HepG2 (cell line): Measurements from ENCODE around the gene MYH15. TPM values are rescaled to one million over a fixed set of nuclear protein-coding genes. Genes with fewer than 3 reads are reported as not detected.

ENCODE experiments used
- ATAC-seq: fragments of 200-7000 bp; cut with Tn5 transposase; 3 replicates; pipeline ENCODE4 v1.9.1; 2020; ENCODE audit warnings: mild to moderate bottlenecking, moderate library complexity
- BruUV-seq: library from RNA; stranded (reverse); fragments of 400-500 nt; replicated peaks from 2 replicates; lab custom pipeline; 2021; lab: Mats Ljungman, UMichigan
- CTCF ChIA-PET: fragments of 300-600 bp; formaldehyde crosslinking; extraction: SDS; loops from one replicate; lab custom pipeline; 2021; ENCODE audit warnings: low total read pairs, inconsistent platforms, low intra/inter-chr PET ratio; lab: Yijun Ruan, JAX
- POLR2A ChIA-PET: fragments of 350-600 bp; sonication (Branson Sonifier 250); formaldehyde crosslinking; loops from one replicate; lab custom pipeline; 2020; ENCODE audit warnings: antibody characterized with exemption, inconsistent platforms; lab: Yijun Ruan, JAX
- DNase-seq: peaks from one replicate; pipeline ENCODE4 v3.0.0-alpha.2; 2015; ENCODE audit warnings: low spot score
- FAIRE-seq: peaks from 3 replicates; lab custom pipeline; 2011; peaks lifted over from hg19 to GRCh38; lab: Jason Lieb, UNC
- H2AFZ ChIP-seq: one replicate; pipeline ENCODE4 v1.6.1; 2011; ENCODE audit warnings: low read length, inconsistent platforms
- H3K27ac ChIP-seq: fragments of 300-600 bp; 3 replicates; pipeline ENCODE4 v1.8.0; 2011; ENCODE audit warnings: mixed run types, mild to moderate bottlenecking, mixed read lengths, low read length, inconsistent platforms; ENCODE audit not compliant: insufficient read depth; ENCODE audit errors: extremely low read length
- H3K27me3 ChIP-seq, 2 experiments: fragments of 200-600 bp in 1 of 2; 2 replicates in 1 of 2; 3 replicates in 1 of 2; pipeline versions ENCODE4 v1.6.0 to v1.8.0; 2011; ENCODE audit warnings: low read length in 2 of 2, mild to moderate bottlenecking in 2 of 2, moderate library complexity in 2 of 2, inconsistent platforms in 1 of 2; ENCODE audit not compliant: insufficient read depth in 2 of 2, control insufficient read depth in 1 of 2
- H3K36me3 ChIP-seq, 2 experiments: fragments of 200-600 bp in 1 of 2; replicated peaks in 1 of 2; 2 replicates in 1 of 2; 3 replicates in 1 of 2; pipeline versions ENCODE4 v1.5.1 to v1.8.0; 2011; ENCODE audit warnings: low read length in 2 of 2, inconsistent platforms in 1 of 2; ENCODE audit not compliant: insufficient read depth in 2 of 2, control insufficient read depth in 1 of 2
- H3K4me1 ChIP-seq: 2 replicates; pipeline ENCODE4 v1.5.1; 2012; ENCODE audit warnings: low read length, inconsistent platforms; ENCODE audit not compliant: insufficient read depth
- H3K4me2 ChIP-seq: 2 replicates; pipeline ENCODE4 v1.6.0; 2011; ENCODE audit warnings: low read depth, low read length, inconsistent platforms
- H3K4me3 ChIP-seq, 3 experiments: fragments of 200-600 bp in 1 of 3; sonication (generic), shearing (Covaris generic) in 1 of 3; replicated peaks in 1 of 3; 2 replicates each; pipeline ENCODE4 v1.5.1; 2011 to 2016; ENCODE audit warnings: low read length in 3 of 3, inconsistent platforms in 2 of 3, low read depth in 2 of 3, mild to moderate bottlenecking in 2 of 3, control low read depth in 1 of 3, mixed read lengths in 1 of 3; ENCODE audit not compliant: insufficient read depth in 1 of 3
- H3K79me2 ChIP-seq: one replicate; pipeline ENCODE4 v1.6.1; 2011; ENCODE audit warnings: low read length, inconsistent platforms; ENCODE audit not compliant: insufficient read depth
- H3K9ac ChIP-seq: 2 replicates; pipeline ENCODE4 v1.6.0; 2011; ENCODE audit warnings: mild to moderate bottlenecking, low read depth, low read length, inconsistent platforms; ENCODE audit not compliant: insufficient read depth
- H3K9me3 ChIP-seq: 2 replicates; pipeline ENCODE4 v1.5.1; 2012; ENCODE audit warnings: mild to moderate bottlenecking, low read length
- H4K20me1 ChIP-seq: 2 replicates; pipeline ENCODE4 v1.6.0; 2011; ENCODE audit warnings: inconsistent platforms, mild to moderate bottlenecking, low read length, moderate library complexity; ENCODE audit not compliant: insufficient read depth
- CCDC6 ChIP-seq: sonication (generic); formaldehyde crosslinking; IDR thresholded peaks from 2 replicates; pipeline ENCODE4 v1.8.1; 2022; ENCODE audit warnings: mild to moderate bottlenecking, missing genetic modification reagents, moderate library complexity
- ETS1 ChIP-seq: sonication (generic); formaldehyde crosslinking; IDR thresholded peaks from 2 replicates; pipeline ENCODE4 v1.4.0; 2020; ENCODE audit warnings: missing genetic modification reagents
- FOXM1 ChIP-seq: sonication (generic); formaldehyde crosslinking; IDR thresholded peaks from 2 replicates; pipeline ENCODE4 v1.5.0; 2020; ENCODE audit warnings: missing genetic modification reagents
- NFKB2 ChIP-seq: sonication (generic); formaldehyde crosslinking; IDR thresholded peaks from 2 replicates; pipeline ENCODE4 v1.4.0; 2020; ENCODE audit warnings: missing genetic modification reagents, borderline replicate concordance
- XRCC5 ChIP-seq: fragments of 200-400 bp; formaldehyde crosslinking; optimal IDR thresholded peaks from 2 replicates; pipeline ENCODE3; 2017; ENCODE audit warnings: mild to moderate bottlenecking, low read length
- ZNF142 ChIP-seq: sonication (generic); formaldehyde crosslinking; IDR thresholded peaks from 2 replicates; pipeline ENCODE4 v1.4.0; 2020; ENCODE audit warnings: missing genetic modification reagents
- WGBS: methylation state at CpG from one replicate; pipeline ENCODE4 v1.1.6; 2017; ENCODE audit warnings: low lambda C conversion rate; 5-methylcytosine and 5-hydroxymethylcytosine counted together
- in situ Hi-C: cut with HindIII; loops from 2 replicates; pipeline ENCODE4 v1.10.0; 2017; ENCODE audit warnings: low pct_unique_long_range_greater_than_20kb; ENCODE audit not compliant: extremely low pct_ligation_motif_present
- intact Hi-C: fragments of 100-400 bp; cut with micrococcal nuclease; formaldehyde crosslinking; loops from one replicate; pipeline ENCODE4 v1.10.0; 2022; ENCODE audit not compliant: unreplicated experiment
- polyA plus RNA-seq, 8 experiments: library from polyadenylated mRNA; depleted of rRNA in 3 of 8; stranded (reverse) in 7 of 8; unstranded in 1 of 8; fragments of >200 nt; fragmentation: Illumina TruSeq in 4 of 8; extraction: Trizol in 4 of 8; gene quantifications; 2 replicates each; pipeline versions ENCODE4 v1.2.1 to v1.2.3, GENCODE V29; 2011 to 2016; ENCODE audit warnings: low read depth in 4 of 8, missing spikeins in 1 of 8, mixed read lengths in 1 of 8; ENCODE audit not compliant: insufficient read depth in 1 of 8
- total RNA-seq, 5 experiments: library from RNA; depleted of rRNA; stranded (reverse); fragments of >200 nt; fragmentation: Illumina TruSeq; extraction: Trizol; gene quantifications; 2 replicates each; pipeline ENCODE4 v1.2.3, GENCODE V29; 2016; ENCODE audit warnings: low read depth in 1 of 5

MYH15 gene
- total and polyA plus RNA-seq, 2 of the 13 experiments (the other 11 are each of a cell fraction or from before 2014, with no cell fraction given): 0.03 to 0.09 TPM

GRCh38 chr3:108546247-108546646 is 35.9 kb upstream of the MYH15 start (continued):
- no peak for TF ChIP-seq ZNF142 (CRISPR knock-in tag)
- no peak for TF ChIP-seq FOXM1 (CRISPR knock-in tag)
- no peak for TF ChIP-seq ETS1 (CRISPR knock-in tag)
- no peak for TF ChIP-seq NFKB2 (CRISPR knock-in tag)

GRCh38 chr3:108538083-108538482 is 27.7 kb upstream of the MYH15 start:
- H3K4me2 ChIP-seq: no peak overlapping the region
- POLR2A ChIA-PET: no interaction called here
- in situ Hi-C loops: no loop called here

More at GRCh38 chr3:108538083-108538482, 27.7 kb upstream of the MYH15 start:
- no peak overlapping the region for H3K4me3 ChIP-seq
- no peaks in the 10 kb centered on the region for H3K9me3 ChIP-seq
- DNase-seq (no peak), ATAC-seq (no peak), FAIRE-seq (no peak)
- 94% methylated on average over 4 of the region's 4 CpGs for whole genome bisulfite sequencing
- no peaks in the 10 kb centered on the region for H3K79me2 ChIP-seq
- no peaks in the 10 kb centered on the region for H4K20me1 ChIP-seq
- no peak overlapping the region for H3K9ac ChIP-seq
- H3K4me1 ChIP-seq: no peaks in the 10 kb centered on the region
- TF ChIP-seq XRCC5 (no peak), CCDC6 (no peak)
- H3K27me3 ChIP-seq: no peaks in the 10 kb centered on the region; a peak in 1 of 5 replicates
- H3K27ac ChIP-seq: no peak overlapping the region
- intact Hi-C loops: no loop called here
- CTCF ChIA-PET: no interaction called here
- no peak overlapping the region for H2AFZ ChIP-seq
- H3K36me3 ChIP-seq: no peaks in the 10 kb centered on the region
- no TSS peak for BruUV-seq
